Activated B cell treated with CpG ODN at 0.5 μM for 24 hours (primary cell): ENCODE data around the gene PCBP1. TPM values are rescaled to one million over a fixed set of nuclear protein-coding genes. Genes with fewer than 3 reads are reported as not detected.

ENCODE experiments used
- ATAC-seq: fragments of 200-7000 bp; cut with Tn5 transposase; one replicate; pipeline ENCODE4 v1.10.0; 2021; ENCODE audit warnings: low read depth, mild to moderate bottlenecking, moderate library complexity
- CTCF ChIA-PET: fragments of 350-600 bp; sonication (Branson Sonifier 250); formaldehyde crosslinking; loops from one replicate; lab custom pipeline; 2021; ENCODE audit warnings: antibody characterized with exemption; lab: Charles Lee
- POLR2A ChIA-PET: fragments of 350-600 bp; sonication (Branson Sonifier 250); formaldehyde crosslinking; loops from one replicate; lab custom pipeline; 2021; ENCODE audit warnings: antibody characterized with exemption; lab: Charles Lee
- DNase-seq: peaks from one replicate; pipeline ENCODE4 v3.0.0; 2022
- H3K27ac Mint-ChIP-seq: one replicate; pipeline ENCODE4 v1.8.0; 2020; ENCODE audit warnings: mixed read lengths
- H3K27me3 Mint-ChIP-seq: one replicate; pipeline ENCODE4 v1.8.0; 2021; ENCODE audit warnings: mixed read lengths
- H3K36me3 Mint-ChIP-seq: one replicate; pipeline ENCODE4 v1.8.0; 2021; ENCODE audit warnings: low read depth, mixed read lengths
- H3K4me1 Mint-ChIP-seq: one replicate; pipeline ENCODE4 v1.8.0; 2021; ENCODE audit warnings: mixed read lengths
- H3K4me3 Mint-ChIP-seq: one replicate; pipeline ENCODE4 v1.8.0; 2020; ENCODE audit warnings: mild to moderate bottlenecking, mixed read lengths
- H3K9me3 Mint-ChIP-seq: one replicate; pipeline ENCODE4 v1.8.0; 2020; ENCODE audit warnings: mixed read lengths
- CTCF ChIP-seq: fragments of 200-600 bp; IDR thresholded peaks from one replicate; pipeline ENCODE4 v1.8.0; 2022; ENCODE audit warnings: antibody characterized with exemption, mild to moderate bottlenecking
- intact Hi-C: fragments of 100-400 bp; cut with micrococcal nuclease; formaldehyde crosslinking; loops from one replicate; pipeline ENCODE4 v1.15.1; 2024
- total RNA-seq: library from RNA; stranded (reverse); gene quantifications from 2 replicates; pipeline ENCODE4 v1.2.3, GENCODE V29; 2022

The PCBP1 gene
- total RNA-seq, 1 donor from 2014 or later = 370 TPM

DNA sequence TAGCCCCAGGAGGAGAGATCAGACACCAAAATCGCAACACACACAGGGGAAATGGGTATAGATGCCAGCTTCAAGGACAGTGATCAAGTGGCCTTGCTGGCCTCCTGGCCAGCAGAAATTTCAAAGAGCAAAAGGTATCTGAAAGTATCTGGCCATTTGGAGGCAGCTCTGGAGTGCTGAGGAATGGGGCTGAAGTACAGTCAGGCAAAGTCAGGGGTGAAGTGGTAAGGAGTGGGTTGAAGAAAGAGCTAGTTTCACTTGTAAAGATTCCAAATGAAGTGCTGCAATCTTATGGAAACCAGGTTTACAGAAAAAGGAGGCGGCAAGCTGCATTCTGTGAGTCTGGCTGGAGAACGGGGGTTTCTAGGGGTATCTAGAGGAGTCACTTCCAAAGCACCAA is 19.2 kb upstream of the PCBP1 start:
- ATAC-seq = no peak
- intact Hi-C loops = no loop called here

DNA sequence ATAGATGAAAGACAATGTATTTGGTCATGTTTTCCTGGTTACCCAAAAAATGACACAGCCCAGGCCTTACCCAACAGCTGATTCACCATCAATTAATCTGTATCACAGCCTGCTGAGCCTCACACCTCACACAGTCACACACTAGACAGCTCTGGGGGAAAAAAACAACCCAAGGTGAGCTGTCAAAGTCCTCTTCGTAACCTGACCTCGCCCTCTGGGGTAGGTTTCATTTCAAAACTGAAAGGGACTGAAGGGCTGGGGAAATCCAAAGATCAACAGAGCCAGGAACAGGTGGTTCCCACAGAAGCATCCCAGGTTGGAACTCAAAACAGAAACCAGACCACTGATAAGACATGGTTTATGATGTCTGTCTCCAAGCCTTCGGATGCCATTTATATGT is 18.2 kb upstream of the PCBP1 start:
- intact Hi-C loops = no loop called here
- DNase-seq (no peak), ATAC-seq (peak; percentile 69)
- peak overlapping the region; percentile 83 for H3K27ac Mint-ChIP-seq
- no peak for TF ChIP-seq CTCF
- H3K9me3 Mint-ChIP-seq = no peaks in the 10 kb centered on the region
- peaks cover 32% of the 10 kb centered on the region for H3K4me1 Mint-ChIP-seq
- peaks cover 40% of the 10 kb centered on the region for H3K36me3 Mint-ChIP-seq
- ChIA-PET POLR2A (interaction anchor here (0.6 to 30.7 kb wide), 11 partner anchors 10 to 224 kb away, joined by 3 to 976 read pairs (median 5); partner anchors contain the start of genes C2orf42, MXD1, PCBP1 and PCYOX1), CTCF (interaction anchor here (0.9 to 2.6 kb wide), 7 partner anchors 11 to 344 kb away, joined by 3 to 17 read pairs (median 5); partner anchors contain the start of gene MXD1)
- no peaks in the 10 kb centered on the region for H3K27me3 Mint-ChIP-seq
- peak overlapping the region; percentile 15 for H3K4me3 Mint-ChIP-seq

More for the DNA sequence above, 19.2 kb upstream of the PCBP1 start:
- TF ChIP-seq CTCF = no peak
- no peaks in the 10 kb centered on the region for H3K27me3 Mint-ChIP-seq
- H3K4me1 Mint-ChIP-seq = peaks cover 32% of the 10 kb centered on the region
- no peak for DNase-seq
- no peaks in the 10 kb centered on the region for H3K9me3 Mint-ChIP-seq
- no peak overlapping the region for H3K4me3 Mint-ChIP-seq
- POLR2A ChIA-PET = interaction anchor here (1.0 to 30.7 kb wide), 7 partner anchors 17 to 225 kb away, joined by 3 to 976 read pairs (median 33); partner anchors contain the start of genes C2orf42, MXD1, PCBP1 and SNRPG
- CTCF ChIA-PET = interaction anchor here (2.0 kb wide), 2 partner anchors 154 to 343 kb away, joined by 5 to 17 read pairs; partner anchors contain the start of gene MXD1
- H3K36me3 Mint-ChIP-seq = peaks cover 43% of the 10 kb centered on the region
- H3K27ac Mint-ChIP-seq = peak overlapping the region; percentile 47

DNA sequence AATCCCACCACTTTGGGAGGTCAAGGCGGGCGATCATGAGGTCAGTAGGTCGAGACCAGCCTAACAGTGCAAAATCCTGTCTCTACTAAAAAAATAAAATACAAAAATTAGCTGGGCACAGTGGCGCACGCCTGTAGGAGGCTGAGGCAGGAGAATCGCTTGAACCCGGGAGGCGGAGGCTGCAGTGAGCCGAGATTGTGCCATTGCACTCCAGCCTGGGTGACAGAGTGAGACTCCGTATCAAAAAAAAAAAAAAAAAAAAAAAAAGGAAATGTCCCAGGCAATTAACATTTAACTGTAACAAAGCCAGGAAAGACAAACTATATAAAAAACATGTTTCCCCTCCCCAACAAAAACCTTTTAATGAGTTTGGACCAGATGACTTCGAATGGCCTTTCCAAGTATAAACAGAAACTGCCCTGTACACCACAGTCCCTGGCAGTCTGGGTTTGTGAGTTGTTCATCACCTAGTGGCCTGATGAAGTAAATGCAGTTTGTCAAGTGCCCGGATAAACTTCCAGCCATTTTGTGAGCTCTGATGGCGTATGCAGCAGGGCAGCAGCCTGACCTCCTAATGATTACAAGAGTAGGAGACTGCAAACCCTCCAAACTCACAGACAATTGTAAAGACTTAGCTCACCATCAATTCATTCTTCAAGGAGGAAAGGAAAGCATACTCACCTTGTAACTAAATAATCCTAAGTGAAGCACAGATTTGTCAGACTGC is 16.6 kb upstream of the PCBP1 start:
- DNase-seq = no peak
- H3K36me3 Mint-ChIP-seq = peaks cover 40% of the 10 kb centered on the region
- H3K27me3 Mint-ChIP-seq = no peaks in the 10 kb centered on the region
- POLR2A ChIA-PET = interaction anchor here (0.7 to 30.7 kb wide), 10 partner anchors 9 to 187 kb away, joined by 3 to 976 read pairs (median 10); partner anchors contain the start of genes C2orf42, MXD1, PCBP1 and PCYOX1
- peak overlapping the region; percentile 83 for H3K27ac Mint-ChIP-seq
- peak; percentile 92 for ATAC-seq
- peak overlapping the region; percentile 64 for H3K4me3 Mint-ChIP-seq
- H3K4me1 Mint-ChIP-seq = peaks cover 32% of the 10 kb centered on the region
- TF ChIP-seq CTCF = peak; percentile 33
- intact Hi-C loops = loop anchor here (1.0 to 2.0 kb wide), 4 partner anchors 13 to 156 kb away; no protein-coding TSS in a partner anchor
- no peaks in the 10 kb centered on the region for H3K9me3 Mint-ChIP-seq
- CTCF ChIA-PET = interaction anchor here (0.6 to 4.4 kb wide), 11 partner anchors 12 to 158 kb away, joined by 3 to 27 read pairs (median 4); partner anchors contain the start of gene MXD1

- POLR2A ChIA-PET = interaction anchor here (0.6 to 30.7 kb wide), 4 partner anchors 12 to 228 kb away, joined by 8 to 976 read pairs (median 88); partner anchors contain the start of genes FAM136A, MXD1 and PCBP1
- Mint-ChIP-seq H3K27ac (no peak overlapping the region), H3K9me3 (no peaks in the 10 kb centered on the region), H3K4me3 (no peak overlapping the region), H3K27me3 (no peaks in the 10 kb centered on the region), H3K4me1 (peaks cover 25% of the 10 kb centered on the region), H3K36me3 (peaks cover 43% of the 10 kb centered on the region)
- DNase-seq (no peak), ATAC-seq (no peak)
- CTCF ChIA-PET = interaction anchor here (1.0 to 4.4 kb wide), 3 partner anchors 12 to 160 kb away, joined by 3 to 27 read pairs (median 5); partner anchors contain the start of gene MXD1
- intact Hi-C loops = no loop called here
- no peak for TF ChIP-seq CTCF
Measured at GRCh38 chr2:70073493-70073892, 13.8 kb upstream of the PCBP1 start.

DNA sequence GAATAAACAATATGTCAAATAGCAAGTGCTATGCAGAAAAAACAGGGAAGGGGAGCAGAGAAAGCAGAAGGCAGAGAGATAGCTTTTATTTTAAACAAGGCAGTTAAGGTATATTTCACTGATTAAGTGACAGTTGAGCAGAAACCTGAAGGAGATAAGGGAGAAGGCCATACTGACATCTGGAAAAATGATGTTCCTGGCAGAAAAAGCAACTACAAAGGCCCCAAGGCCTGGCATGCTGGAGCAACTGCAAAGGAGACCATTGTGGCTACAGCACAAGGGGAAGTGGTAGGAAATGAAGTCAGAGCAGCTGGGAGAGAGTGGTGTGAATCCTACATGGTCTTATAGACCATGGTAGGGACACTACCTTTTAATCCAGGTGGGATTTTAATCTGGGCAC is 8.9 kb upstream of the PCBP1 start:
- Mint-ChIP-seq H3K4me3 (no peak overlapping the region), H3K9me3 (no peaks in the 10 kb centered on the region), H3K4me1 (peaks cover 11% of the 10 kb centered on the region), H3K27ac (no peak overlapping the region), H3K36me3 (peaks cover 65% of the 10 kb centered on the region), H3K27me3 (no peaks in the 10 kb centered on the region)
- CTCF ChIA-PET = no interaction called here
- no peak for TF ChIP-seq CTCF
- ATAC-seq (no peak), DNase-seq (no peak)
- intact Hi-C loops = no loop called here
- POLR2A ChIA-PET = interaction anchor here (0.7 to 30.7 kb wide), 5 partner anchors 8 to 164 kb away, joined by 3 to 976 read pairs (median 5); partner anchors contain the start of genes MXD1 and PCBP1
